ENCODE results near the gene TMEM259.

Gene TMEM259

DNA sequence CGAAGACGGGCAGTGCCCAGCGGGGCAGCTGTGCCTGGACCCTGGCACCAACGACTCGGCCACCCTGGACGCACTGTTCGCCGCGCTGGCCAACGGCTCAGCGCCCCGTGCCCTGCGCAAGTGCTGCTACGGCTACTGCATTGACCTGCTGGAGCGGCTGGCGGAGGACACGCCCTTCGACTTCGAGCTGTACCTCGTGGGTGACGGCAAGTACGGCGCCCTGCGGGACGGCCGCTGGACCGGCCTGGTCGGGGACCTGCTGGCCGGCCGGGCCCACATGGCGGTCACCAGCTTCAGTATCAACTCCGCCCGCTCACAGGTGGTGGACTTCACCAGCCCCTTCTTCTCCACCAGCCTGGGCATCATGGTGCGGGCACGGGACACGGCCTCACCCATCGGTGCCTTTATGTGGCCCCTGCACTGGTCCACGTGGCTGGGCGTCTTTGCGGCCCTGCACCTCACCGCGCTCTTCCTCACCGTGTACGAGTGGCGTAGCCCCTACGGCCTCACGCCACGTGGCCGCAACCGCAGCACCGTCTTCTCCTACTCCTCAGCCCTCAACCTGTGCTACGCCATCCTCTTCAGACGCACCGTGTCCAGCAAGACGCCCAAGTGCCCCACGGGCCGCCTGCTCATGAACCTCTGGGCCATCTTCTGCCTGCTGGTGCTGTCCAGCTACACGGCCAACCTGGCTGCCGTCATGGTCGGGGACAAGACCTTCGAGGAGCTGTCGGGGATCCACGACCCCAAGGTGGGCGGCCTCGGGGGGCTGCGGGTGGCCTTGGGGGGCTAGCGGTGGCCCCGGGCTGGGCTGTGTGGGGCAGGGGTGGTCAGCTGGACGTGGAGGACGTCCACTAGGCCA, 15.9 kb downstream of the TMEM259 start:
- DNase-seq (ENCODE audit: low read depth in 4 of 4, low spot score in 1 of 4), result no peak

DNA sequence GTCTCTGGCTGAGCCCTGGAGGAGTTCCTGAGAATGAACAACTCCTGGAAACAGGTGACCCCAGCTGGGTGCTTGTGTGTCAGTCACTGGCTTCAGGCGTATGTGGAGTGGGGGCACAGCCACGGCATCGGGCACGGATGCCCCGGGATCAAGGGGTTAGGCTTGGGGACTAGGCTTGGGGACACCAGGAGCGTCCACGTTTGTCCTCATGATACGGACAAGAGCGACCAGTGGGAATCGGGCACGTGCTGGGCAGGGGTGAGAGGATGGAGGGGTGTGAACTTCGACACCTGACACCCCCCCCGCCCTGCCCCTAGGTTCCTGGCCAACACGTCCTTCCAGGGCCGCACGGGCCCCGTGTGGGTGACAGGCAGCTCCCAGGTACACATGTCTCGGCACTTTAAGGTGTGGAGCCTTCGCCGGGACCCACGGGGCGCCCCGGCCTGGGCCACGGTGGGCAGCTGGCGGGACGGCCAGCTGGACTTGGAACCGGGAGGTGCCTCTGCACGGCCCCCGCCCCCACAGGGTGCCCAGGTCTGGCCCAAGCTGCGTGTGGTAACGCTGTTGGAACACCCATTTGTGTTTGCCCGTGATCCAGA, 16.6 kb downstream of the TMEM259 start:
- DNase-seq (ENCODE audit: low read depth in 4 of 4, low spot score in 1 of 4), result no peak

- no peak for DNase-seq (ENCODE audit: low read depth in 4 of 4, low spot score in 1 of 4)
These were observed 17.6 kb downstream of the TMEM259 start for GRCh38 chr19:1003283-1003682.

GRCh38 chr19:1002600-1002999, 18.3 kb downstream of the TMEM259 start:
- no peak for DNase-seq (ENCODE audit: low read depth in 4 of 4, low spot score in 1 of 4)

- peak in 3 of 4 experiments; percentile 56 to 64 (median 57) for DNase-seq (ENCODE audit: low read depth in 4 of 4, low spot score in 1 of 4)
These were observed 19.3 kb downstream of the TMEM259 start for GRCh38 chr19:1001538-1002166.

- no peak for DNase-seq (ENCODE audit: low read depth in 4 of 4, low spot score in 1 of 4)
These were observed 20.1 kb downstream of the TMEM259 start for GRCh38 chr19:1000591-1001537.

GRCh38 chr19:1000095-1000494, 20.8 kb downstream of the TMEM259 start, which contains the start of gene GRIN3B:
TSS of gene GRIN3B (plus strand) at chr19:1000419. CDS start at chr19:1000438, 19 bp downstream.
- DNase-seq (ENCODE audit: low read depth in 4 of 4, low spot score in 1 of 4), result peak in 2 of 4 experiments; percentile 42 to 69

DNA sequence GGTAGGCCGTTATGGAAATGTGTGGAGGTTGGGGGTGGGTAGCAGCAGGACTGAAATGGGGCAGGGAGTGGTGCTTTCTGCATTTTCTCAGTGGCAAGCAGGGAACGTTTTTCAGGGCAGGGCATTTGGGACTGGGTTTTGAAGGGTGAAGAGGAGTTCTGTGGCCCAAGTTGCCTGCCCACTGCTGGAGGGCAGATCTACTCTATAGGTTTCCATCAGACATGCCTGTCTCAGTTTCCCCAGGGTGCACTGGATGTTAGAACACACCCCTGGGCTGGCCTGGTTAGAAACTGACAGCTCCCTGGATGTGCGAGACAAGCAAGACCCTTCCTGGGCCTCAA, 21.6 kb downstream of the TMEM259 start:
- DNase-seq (ENCODE audit: low read depth in 4 of 4, low spot score in 1 of 4), result no peak

DNA sequence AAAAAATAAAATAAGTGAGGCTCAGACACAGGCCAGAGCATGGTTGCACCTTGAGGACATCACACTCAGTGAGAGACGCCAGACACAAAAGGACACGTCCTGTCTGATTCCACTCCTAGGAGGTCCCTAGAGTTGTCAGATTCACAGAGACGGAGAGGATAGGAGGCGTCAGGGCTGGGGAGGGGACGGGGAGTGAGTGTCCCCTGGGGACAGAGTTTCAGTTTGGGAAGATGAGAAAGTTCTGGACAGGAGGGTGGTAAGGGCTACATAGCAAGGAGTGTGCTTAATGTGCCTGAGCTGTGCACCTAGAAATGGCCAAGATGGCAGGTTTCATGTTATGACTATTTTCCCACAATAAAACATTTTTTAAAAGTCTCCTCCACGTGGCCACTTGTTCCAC, 22.9 kb downstream of the TMEM259 start:
- DNase-seq (ENCODE audit: low read depth in 4 of 4, low spot score in 1 of 4), result no peak

DNA sequence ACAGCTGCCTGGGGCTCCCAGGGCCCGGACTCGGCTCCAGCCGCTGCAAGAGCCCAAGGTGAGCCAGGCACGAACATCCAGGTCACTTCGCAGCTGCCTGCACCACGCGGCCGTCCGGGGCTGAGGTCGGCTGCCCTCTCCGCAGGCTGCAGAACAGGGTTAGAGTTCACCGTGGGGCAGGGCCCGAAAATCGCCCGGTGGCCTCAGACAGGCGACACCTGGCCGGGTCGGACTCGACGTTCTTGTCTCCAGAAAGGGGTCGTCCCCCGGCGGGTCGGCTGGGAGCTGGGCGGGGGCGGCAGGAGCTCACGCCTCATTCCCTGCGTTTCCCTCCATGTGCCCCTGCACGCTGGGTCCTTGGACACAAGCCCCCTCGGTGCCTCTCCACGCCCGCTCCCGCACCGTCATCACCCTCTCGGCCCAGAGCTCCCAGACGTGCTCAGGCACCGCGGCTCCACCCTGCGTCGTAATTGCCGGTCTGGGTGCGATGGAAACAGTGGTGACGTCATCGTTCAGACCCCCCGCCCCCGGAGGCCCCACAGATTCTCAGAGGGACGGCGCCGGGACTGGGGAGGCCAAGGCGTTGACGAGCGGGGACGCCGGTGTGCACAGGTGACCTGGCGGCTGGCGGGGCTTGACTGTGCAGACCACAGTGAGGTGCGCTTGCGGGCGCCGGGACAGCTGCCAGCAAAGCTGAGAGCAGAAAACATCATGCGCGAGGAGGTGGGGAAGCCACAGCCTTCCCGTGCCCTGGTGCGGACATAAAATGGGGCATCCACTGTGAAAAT, 24.7 kb downstream of the TMEM259 start:
- DNase-seq (ENCODE audit: low read depth in 4 of 4, low spot score in 1 of 4), result peak in 2 of 4 experiments; percentile 34 to 54

DNA sequence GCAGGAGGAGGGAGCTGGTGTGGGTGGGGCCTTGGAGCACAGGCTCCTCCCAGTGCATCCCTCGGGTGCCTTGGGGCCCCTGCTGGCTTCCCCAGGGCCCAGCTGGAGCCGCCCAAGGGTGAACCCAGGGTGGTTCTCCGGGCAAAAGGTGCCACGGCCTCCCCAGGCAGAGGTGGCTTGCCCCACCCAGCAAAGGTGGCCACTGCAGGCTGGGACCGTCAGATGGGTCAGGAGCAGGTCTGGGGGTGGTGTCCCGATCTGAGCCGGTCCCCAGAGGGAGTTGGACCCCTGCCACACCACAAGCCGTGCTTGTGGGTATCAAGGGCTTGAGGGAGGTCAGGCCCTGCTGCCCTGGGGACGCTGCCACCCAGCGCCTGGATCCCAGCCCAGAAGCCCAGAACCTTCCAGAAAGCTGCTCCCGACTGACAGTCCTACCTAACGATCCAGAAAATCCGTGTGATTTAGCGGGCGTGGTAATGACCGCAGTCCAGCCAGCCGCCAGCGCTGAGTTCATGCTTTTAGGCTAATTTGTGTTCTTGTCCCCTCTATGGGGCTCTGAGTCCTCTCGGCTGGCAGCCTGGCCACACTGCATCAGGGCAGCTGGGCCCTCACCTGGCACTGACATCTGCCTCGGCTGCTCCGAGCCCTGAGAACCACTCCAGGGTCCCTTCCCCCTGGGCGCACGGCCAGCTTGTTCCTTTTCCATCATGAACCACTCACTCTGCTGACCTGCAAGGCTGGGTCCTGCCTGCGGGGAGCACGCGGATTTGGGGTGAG, 25.7 kb downstream of the TMEM259 start:
- no peak for DNase-seq (ENCODE audit: low read depth in 4 of 4, low spot score in 1 of 4)

DNA sequence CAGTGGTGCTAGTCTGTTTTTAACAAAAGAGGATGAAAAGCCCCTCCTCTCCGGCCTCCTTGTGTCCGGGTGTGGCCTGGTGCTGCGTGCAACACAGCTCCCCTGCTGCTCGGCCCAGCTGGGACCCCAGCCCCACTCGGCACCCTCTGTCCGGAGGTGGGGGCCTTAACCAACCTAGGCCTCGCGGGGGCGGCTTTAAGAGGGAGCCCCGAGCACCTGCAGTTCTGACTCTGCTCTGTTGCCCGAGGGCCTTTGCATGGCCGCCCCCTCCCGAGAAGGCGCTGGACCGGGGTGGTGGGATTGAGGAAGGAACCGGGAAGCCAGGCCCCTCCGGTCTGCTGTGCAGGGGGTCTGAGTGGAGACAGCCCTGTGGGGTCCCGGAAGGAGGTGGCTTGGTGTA, 26.4 kb downstream of the TMEM259 start:
- DNase-seq (ENCODE audit: low read depth in 4 of 4, low spot score in 1 of 4), result no peak

GRCh38 chr19:993831-994393, 27.0 kb downstream of the TMEM259 start:
- DNase-seq (ENCODE audit: low read depth in 4 of 4, low spot score in 1 of 4), result no peak

DNA sequence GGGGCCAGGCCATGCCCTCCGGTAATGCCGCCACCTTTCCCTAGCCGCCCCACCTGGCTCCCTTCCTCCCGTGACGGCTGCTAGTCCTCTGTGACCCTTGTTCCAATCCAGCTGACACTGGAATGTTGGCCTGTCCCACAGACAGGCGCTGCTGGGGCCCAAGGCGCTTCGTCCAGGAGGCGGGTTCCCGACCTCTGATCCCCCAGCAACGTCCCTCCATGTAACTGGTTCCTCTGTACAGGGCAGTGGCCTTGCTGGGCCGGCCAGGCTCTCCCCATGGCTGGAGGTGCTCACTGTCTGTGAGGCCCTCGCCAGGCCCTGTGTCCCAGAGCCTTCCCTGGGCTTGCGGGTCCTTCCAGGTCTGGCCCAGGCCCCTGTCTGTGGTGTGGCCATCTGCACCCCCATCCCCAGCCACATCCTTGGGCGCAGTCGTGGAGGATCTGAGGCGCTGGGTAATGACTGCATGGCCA, 27.5 kb downstream of the TMEM259 start:
- no peak for DNase-seq (ENCODE audit: low read depth in 4 of 4, low spot score in 1 of 4)

DNA sequence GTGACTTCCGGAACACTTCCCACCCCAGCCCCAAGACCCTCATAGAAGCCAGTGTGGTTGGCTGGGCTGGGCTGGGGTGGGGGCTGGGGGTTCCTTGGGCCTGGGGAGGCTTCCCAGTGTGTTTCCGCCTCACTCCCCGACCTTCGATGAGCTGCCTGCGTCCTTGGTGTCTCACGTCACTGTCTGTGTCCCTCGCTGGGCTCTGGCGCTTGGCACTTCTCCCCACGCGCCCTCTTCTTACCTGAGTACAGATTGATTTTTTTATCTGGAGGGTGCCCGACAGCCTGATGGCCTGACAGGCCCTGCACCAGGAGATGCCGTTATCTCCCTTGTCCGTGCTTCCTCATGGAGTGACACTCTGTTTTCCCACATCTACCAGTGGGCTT, 28.3 kb downstream of the TMEM259 start:
- no peak for DNase-seq (ENCODE audit: low read depth in 4 of 4, low spot score in 1 of 4)

DNA sequence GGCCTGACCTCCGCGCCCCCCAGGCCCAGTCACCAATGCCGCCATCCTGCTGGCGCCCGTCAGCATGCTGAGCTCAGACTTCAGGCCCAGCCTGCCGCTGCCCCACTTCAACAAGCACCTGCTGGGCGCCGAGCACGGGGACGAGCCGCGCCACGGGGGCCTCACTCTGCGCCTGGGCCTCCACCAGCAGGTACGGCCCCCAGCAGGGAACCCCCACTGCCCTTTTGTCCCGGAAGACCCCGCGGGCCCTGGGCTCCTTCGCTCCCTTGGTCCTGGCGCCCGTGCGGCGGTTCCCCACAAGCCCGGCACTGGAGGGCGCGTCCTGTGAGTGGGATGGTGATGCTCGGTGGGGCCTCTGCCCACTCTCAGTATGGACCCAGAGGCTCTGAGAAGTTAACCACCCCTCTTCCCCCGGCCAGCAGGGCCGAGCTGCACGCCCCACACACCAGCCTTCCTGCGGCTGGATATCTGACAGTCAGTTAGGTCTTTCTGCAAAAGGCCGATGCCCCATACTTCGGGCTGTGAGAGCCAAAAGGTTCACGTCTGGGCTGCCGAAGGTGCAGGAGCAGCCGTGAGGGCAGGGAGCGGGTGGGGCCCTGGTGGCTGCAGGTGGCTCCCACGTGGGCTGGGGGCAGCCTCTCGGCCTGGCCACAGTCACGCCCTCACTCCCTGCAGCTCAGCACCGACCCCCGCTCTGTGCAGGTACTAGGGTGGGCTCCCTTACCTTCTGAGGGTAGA, 28.8 kb downstream of the TMEM259 start:
- DNase-seq (ENCODE audit: low read depth in 4 of 4, low spot score in 1 of 4), result no peak

GRCh38 chr19:991174-991931, 29.6 kb downstream of the TMEM259 start:
- peak in 3 of 4 experiments; percentile 44 to 59 (median 58) for DNase-seq (ENCODE audit: low read depth in 4 of 4, low spot score in 1 of 4)

- DNase-seq (ENCODE audit: low read depth in 4 of 4, low spot score in 1 of 4), result no peak
These were observed 30.2 kb downstream of the TMEM259 start for GRCh38 chr19:990746-991145.
